ENCODE data around the gene UNG. TPM values are rescaled to one million over a fixed set of nuclear protein-coding genes. Genes with fewer than 3 reads are reported as not detected.
A peak's percentile ranks its signal among the peaks of the same experiment; 100 is the strongest.

UNG gene
- total RNA-seq, 1 donor from 2014 or later, result 32.0 TPM

GRCh38 chr12:109089683-109090082 is 7.7 kb upstream of the UNG start:
- ATAC-seq, result no peak

DNA sequence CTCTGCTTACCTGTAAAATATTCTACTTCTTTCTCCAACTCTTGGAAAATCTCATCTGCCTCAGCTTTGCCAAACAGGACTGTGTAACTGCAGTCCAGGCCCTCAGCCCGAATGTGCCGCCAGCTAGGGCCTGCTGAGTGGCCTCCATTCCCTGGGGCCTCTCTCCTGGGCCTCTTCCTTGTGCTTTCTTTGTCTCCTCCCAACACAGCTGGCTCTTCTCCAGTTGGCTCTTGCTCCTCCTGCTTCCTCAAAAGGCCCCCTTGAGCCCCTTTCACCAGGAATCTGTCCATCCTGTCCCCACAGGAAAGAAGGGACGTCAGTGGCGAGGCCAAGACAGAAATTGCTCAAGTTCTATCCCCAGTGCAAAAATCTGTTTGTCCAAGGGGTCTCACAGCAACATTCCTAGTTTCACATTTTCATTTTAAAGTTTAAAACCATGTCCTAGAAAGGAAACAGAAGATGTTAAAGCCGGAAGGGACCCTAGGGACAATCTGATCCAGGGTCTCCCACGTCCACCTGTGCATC is 4.8 kb upstream of the UNG start:
- no peak for ATAC-seq

- ATAC-seq, result peak; percentile 85
Observed at GRCh38 chr12:109093022-109093918, 4.1 kb upstream of the UNG start, which contains the start of gene ALKBH2. Gene ALKBH2, minus strand, starts transcription at chr12:109093472. Its CDS starts 686 bp downstream, at chr12:109092786.

DNA sequence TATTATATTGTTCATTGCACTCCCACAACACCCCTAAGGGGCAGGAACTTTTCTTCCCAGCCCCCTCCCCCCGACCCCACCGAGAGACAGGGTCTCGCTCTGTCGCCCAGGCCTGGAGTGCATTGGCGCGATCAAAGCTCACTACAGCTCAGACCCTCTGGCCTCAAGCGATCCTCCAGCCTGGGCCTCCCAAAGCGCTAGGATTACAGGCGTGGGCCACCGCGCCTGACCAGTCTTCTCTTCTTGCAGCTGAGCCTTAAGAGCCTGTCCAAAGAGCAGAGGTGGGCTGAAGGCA is 310 bp upstream of the UNG start:
- ATAC-seq, result no peak

- peak; percentile 61 for ATAC-seq
Observed at GRCh38 chr12:109098183-109098604, 797 bp downstream of the UNG start.

DNA sequence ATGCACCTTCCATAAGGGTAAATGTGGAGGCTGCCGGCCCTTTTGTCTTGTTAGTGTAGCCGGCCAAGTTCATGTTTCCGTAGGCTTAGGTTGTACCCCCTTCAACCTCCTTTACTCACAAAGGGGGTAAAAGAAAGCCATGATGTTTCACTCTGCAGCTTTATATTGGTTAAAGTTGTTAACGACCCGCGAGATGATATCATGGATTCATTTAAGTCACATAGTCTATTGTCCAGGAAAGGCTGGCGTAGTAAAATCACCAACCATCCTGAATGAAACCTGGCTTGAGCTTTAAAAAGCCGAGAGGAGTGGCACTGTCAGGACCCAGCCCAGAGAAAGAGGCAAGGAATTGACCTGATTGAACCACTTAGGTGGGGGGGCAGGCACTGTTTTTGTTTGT is 1.3 kb downstream of the UNG start:
- ATAC-seq, result no peak

- ATAC-seq, result no peak
Observed at GRCh38 chr12:109099431-109100020, 2.1 kb downstream of the UNG start.

- ATAC-seq, result no peak
Observed at GRCh38 chr12:109100741-109101140, 3.3 kb downstream of the UNG start.

DNA sequence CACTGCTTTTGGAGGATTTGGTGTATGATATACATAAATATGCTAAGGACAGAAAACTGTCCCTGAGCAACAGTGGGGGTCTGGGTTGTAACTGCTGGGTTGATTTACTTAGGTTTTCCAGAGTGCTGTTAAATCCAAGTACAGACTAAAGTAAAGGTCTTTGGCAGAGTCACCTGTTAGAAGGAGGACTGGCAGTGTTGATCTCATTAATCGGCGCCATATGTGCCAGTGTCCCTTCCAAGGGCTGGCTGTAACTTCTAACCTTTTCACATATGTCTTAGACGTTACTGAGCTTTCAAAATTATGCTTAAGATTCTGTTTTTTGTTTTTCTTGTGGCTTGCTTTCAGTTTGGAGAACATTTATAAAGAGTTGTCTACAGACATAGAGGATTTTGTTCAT is 5.1 kb downstream of the UNG start:
- ATAC-seq, result no peak

DNA sequence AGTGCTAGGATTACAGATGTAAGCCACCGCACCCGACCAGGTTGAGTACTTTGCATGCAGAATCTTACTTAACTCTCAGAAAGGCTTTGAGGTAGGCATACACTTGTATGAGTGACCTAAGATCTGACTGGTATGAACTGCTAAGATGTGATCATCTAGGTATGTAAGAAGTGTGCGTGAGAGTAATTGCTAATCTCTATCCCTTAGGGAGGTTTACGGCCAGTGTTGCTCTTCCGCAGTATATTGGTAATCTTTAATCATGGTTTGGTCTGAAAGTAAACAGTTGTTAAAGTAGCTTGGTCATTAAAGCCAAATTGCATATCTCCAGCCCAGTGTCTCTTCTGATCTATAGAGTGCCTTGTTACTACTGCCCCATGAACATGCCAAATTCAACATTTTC is 7.8 kb downstream of the UNG start:
- ATAC-seq, result no peak

DNA sequence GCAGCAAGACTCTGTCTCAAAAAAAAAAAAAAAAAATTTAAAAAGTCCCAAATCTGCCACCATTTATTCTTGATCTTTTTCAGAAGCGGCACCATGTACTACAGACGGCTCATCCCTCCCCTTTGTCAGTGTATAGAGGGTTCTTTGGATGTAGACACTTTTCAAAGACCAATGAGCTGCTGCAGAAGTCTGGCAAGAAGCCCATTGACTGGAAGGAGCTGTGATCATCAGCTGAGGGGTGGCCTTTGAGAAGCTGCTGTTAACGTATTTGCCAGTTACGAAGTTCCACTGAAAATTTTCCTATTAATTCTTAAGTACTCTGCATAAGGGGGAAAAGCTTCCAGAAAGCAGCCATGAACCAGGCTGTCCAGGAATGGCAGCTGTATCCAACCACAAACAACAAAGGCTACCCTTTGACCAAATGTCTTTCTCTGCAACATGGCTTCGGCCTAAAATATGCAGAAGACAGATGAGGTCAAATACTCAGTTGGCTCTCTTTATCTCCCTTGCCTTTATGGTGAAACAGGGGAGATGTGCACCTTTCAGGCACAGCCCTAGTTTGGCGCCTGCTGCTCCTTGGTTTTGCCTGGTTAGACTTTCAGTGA is 12.5 kb downstream of the UNG start:
- ATAC-seq, result no peak

- peak; percentile 94 for ATAC-seq
Observed at GRCh38 chr12:109110988-109111495, 13.6 kb downstream of the UNG start.

DNA sequence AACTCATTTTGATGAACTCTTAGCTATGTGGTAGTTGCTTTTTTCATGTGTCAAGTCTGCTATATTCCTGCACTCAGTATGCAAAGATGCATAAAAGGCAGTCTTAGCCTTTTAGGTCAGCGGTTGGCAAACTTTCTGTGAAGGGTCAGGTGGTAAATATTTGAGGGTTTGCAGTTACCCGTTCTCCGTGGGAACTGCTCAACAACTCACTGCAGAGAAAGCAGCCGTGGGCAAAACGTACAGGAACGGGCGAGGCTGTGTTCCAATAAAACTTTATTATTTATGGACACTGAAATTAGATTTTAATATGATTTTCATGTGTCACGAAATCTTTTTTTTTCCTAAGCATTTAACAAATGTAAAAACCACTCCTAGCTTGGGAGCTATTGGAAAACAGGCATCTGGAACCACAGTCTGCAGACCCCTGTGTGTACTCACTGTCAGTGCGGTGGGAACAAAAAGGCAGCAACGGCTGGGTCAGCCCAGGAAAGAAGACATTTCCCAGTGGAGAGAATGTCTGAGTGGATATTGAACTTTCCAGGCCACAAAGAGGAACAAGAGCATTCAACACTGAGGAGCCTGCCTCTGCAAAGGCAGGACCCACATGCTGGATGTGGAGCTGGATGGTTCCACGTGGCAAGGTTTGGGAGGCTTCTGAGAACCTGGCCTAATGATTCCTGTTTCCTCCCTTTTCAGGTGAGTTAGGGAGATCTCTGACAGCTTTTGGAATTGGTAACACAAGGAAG is 15.5 kb downstream of the UNG start:
- ATAC-seq, result no peak

GRCh38 chr12:109113661-109114321 is 16.4 kb downstream of the UNG start:
- ATAC-seq, result no peak

DNA sequence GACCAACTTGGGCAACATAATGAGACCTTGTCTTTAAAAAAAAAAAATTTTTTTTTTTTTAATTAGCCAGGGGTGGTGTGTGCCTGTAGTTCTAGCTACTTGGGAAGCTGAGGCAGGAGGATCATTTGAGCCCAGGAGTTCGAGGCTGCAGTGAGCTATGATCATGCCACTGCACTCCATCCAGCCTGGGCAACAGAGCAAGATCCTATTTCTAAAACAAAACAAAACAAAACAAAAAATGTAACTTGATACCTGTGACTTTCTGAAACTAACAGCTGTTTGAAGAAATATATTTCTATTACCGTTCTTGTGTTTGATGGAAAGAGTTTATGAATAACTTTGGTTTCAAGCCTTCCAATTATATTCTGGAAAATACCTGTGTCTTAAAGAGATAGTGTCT is 17.2 kb downstream of the UNG start:
- no peak for ATAC-seq

GRCh38 chr12:109115404-109115757 is 18.0 kb downstream of the UNG start:
- no peak for ATAC-seq

GRCh38 chr12:109115758-109116610 is 18.6 kb downstream of the UNG start, which contains the start of gene ACACB:
Gene ACACB, plus strand, starts transcription at chr12:109116587. Its CDS starts 22,819 bp downstream, at chr12:109139406.
- peak; percentile 15 for ATAC-seq

DNA sequence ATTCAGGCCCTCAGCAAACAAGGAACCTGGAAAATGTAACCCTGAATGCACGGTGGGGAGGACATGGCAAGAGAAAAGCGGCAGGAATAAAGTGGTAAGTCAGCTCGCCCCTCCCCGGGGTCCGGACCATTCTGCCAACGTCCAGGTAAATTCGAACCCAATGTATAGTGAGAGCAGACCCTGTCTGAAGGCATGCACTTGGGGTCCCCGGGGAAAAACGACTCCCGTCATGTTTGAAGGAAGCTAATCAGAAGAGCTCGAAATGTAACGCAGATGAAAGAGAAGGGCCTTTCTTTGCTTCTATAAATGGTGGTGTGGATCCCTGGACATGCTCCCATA is 19.2 kb downstream of the UNG start:
- no peak for ATAC-seq

- no peak for ATAC-seq
Observed at GRCh38 chr12:109120095-109120494, 22.7 kb downstream of the UNG start.

GRCh38 chr12:109120557-109120956 is 23.2 kb downstream of the UNG start:
- ATAC-seq, result no peak

DNA sequence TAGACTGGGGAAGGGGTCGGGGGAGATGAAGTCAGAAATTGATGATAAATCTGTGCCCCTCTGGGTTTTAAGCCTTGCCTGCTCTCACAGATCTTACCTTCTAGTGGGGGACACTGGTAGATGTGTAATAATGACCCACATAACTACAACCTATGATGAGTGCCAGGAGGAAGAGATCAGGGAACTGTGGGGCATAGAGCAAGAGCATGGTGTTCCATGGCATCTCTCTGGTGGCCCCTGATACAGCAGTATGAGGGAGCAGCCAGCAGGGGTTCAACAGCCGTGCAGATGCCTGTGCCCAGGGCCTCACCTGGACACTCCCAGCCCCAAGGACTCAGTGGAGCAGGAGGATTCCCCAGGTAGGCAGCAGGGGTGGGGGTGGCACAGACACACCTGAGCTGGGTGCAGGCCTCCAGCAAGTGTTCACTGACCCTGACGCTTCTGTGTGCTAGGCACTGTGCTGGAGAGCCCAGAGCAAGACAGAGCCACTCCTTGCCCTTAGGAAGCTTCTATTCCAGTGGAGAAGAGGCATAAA is 24.0 kb downstream of the UNG start:
- ATAC-seq, result no peak

All from esophagus mucosa (tissue), 1 donor.